ENCODE results near the gene METTL2A.
A peak's percentile ranks its signal among the peaks of the same experiment; 100 is the strongest.
"Not testable (repeated sequence)": the region's sequence is repeated elsewhere in the genome, so short reads cannot be mapped to it uniquely, and the experiment has no call there.

Gene METTL2A

GRCh38 chr17:62444063-62444462 lies 20.4 kb downstream of the METTL2A start:
- no peak overlapping the region for H3K27ac ChIP-seq
- TF ChIP-seq, protein P1, sequence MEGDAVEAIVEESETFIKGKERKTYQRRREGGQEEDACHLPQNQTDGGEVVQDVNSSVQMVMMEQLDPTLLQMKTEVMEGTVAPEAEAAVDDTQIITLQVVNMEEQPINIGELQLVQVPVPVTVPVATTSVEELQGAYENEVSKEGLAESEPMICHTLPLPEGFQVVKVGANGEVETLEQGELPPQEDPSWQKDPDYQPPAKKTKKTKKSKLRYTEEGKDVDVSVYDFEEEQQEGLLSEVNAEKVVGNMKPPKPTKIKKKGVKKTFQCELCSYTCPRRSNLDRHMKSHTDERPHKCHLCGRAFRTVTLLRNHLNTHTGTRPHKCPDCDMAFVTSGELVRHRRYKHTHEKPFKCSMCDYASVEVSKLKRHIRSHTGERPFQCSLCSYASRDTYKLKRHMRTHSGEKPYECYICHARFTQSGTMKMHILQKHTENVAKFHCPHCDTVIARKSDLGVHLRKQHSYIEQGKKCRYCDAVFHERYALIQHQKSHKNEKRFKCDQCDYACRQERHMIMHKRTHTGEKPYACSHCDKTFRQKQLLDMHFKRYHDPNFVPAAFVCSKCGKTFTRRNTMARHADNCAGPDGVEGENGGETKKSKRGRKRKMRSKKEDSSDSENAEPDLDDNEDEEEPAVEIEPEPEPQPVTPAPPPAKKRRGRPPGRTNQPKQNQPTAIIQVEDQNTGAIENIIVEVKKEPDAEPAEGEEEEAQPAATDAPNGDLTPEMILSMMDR (conservative IDR thresholded peaks at IDR 0.05): no peak

DNA sequence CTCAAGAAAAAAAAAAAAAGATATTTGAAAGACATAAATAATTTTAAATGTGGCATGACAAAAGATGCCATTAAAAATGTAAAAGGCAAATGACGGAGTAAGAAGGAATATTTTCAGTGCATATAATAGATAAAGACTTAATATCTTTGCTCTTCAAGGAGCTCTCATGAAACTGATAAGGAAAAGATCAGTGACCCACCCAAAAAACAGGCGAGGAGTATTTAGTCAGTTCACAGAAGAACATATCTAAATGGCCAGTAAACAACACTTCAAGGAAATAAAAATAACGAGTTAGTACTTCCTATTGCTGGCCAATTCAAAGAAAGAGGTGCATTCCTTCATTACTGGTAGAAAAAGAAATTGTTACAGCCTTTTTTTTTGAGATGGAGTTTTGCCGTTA lies 22.1 kb downstream of the METTL2A start:
- H3K27ac ChIP-seq: not testable (repeated sequence)

- not testable (repeated sequence) for H3K27ac ChIP-seq
Measured at GRCh38 chr17:62452195-62452594, 28.5 kb downstream of the METTL2A start.

- not testable (repeated sequence) for H3K27ac ChIP-seq
Measured at GRCh38 chr17:62453041-62453440, 29.3 kb downstream of the METTL2A start.

DNA sequence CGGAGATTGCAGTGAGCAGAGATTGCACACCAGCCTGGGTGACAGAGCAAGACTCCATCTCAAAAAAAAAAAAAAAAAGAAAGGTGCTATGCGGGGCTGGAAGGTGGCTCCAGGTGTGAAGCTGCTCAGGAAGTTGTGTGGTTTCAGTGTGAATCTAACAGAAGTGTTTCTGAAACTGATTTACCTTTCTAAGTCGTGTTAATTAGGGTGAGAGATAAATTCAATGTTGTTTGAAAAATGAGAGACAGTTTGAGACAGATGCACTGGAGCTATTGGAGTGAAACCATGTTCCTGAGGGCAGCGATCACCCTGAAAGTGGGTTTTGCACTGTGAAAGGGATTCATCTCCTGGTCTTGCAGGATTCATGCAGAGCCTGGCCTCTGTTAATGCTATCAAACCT lies 30.0 kb downstream of the METTL2A start:
- not testable (repeated sequence) for H3K27ac ChIP-seq

GRCh38 chr17:62454111-62454510 lies 30.4 kb downstream of the METTL2A start:
- not testable (repeated sequence) for H3K27ac ChIP-seq

- H3K27ac ChIP-seq: no peak overlapping the region
- TF ChIP-seq, protein P1 (conservative IDR thresholded peaks at IDR 0.05): no peak
Measured at GRCh38 chr17:62456016-62456415, 32.3 kb downstream of the METTL2A start.

- H3K27ac ChIP-seq: not testable (repeated sequence)
Measured at GRCh38 chr17:62458483-62458882, 34.8 kb downstream of the METTL2A start.

GRCh38 chr17:62464422-62464821 lies 40.7 kb downstream of the METTL2A start:
- H3K27ac ChIP-seq: not testable (repeated sequence)

- not testable (repeated sequence) for H3K27ac ChIP-seq
Measured at GRCh38 chr17:62465271-62465670, 41.6 kb downstream of the METTL2A start.

GRCh38 chr17:62470666-62471379 lies 47.1 kb downstream of the METTL2A start:
- not testable (repeated sequence) for H3K27ac ChIP-seq

DNA sequence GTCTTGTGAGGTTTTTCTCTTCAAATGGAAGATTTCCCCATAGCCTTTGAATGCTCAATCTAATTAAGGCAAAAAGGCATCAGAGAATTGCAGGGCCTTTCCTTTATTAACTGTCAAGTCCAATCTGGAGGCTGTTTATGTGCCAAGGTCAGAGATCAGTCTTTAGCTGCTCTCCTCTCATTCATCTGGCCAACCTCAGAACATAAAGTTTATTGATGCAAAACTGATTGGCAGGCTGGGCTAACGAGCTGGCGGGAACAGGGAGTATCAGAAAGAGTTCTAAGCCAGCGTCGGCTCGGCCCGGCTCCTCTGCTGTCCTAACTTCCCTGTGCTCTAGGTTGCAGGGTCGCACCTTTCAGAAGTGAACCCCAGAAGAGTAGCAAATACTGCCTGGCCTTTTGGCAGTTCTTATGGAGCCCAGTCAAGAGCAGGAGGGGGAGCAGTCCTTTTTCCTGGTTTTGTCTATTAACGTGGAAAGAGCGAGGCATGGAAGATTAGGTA lies 47.7 kb downstream of the METTL2A start:
- not testable (repeated sequence) for H3K27ac ChIP-seq

DNA sequence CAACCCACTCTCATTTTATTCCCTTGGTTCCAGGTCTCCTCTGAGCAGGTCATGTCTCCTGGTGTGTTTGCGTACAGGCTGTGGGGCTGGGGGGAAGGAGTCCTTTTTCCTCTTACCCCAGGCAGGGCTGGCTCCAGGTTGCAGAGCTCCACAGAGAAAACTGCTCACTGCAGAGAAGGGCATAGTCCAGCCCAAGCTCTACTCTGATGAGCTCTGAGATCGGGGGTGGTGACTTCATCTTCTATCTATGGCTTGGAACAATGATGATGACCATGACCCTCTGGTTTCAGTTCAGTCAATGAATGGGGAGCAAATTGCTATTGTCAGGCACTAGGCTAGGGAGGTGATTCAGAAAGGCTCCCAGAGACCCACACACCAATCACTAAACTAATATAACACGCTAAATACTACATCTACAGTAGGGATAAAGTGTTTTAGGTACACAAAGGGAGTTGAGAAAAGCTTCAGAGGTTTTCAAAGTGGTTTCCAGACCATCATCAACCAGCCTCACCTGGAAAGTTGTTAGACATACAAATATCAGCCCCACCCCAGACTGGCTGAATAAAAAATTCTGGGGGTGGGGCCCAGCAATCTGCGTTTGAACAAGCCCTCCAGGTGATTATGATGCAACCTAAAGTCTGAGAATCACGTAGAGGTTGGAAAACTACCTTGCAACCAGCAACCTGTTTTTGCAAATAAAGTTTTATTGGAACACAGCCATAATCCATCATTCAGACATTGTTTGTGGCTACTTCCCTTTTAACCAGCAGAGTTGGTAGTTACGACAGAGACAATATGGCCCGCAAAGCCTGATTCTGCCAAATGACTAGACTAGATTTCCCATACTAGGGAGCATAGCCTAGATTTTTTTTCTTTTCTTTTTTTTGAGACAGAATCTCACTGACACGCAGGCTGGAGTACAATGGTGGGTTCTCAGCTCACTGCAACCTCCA lies 49.6 kb downstream of the METTL2A start:
- H3K27ac ChIP-seq: not testable (repeated sequence)

DNA sequence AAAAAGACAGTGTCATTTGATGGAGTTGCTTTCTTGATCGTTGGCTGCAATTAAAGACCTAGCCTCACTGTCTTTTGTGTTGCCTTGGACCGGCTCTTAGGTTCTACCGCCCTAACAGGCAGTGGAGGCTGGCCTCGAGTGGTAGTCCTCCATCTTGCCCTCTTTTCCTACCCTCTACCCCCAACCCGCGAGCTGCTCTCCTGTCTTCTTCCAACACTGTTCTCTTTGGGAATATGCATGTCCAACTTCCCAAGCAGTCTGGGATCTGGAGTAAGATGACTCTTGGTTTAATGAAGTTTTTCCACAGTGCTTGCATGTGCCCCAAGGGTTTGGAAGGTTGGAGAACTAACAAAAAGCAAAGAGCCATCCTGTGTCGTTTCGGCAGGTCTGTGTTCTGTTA lies 53.4 kb downstream of the METTL2A start:
- H3K27ac ChIP-seq: peak overlapping the region; percentile 82; the same call in 1 of the 2 replicates

DNA sequence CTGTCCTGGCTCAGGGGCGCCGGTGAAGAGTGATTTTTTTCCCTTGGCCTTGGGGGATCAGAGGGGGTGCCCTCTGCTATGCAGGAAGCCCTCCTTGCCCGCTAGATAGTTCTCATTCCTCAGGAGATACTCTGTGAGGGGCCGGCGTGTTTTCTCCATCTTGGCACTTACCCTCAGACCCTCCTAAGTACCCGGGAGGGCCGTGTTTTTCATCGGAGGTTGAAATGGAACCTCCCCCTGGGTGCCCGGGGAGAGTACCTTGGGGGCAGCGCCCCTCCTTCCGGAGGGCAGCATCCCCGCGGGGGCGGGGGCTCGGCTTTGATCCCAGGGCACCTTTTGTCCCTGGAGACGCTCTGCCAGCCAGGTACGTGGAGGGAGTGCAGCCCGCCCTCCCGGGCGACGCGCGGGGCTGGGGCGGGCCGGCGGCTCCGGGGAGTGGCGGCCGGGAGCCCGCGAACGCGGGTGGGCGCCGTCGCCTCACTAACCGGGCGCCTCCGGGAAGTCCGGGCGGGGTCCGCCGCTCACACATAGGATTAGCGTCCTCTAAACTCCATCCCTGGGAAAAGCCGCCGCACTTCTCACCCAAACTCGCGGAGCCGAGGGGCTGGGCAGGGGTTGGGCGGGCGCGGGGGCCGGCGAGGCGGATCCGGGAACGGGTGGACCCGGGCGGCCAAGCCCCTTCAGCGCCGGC lies 54.2 kb downstream of the METTL2A start:
- H3K27ac ChIP-seq: peak overlapping the region; percentile 82

Measured in VCaP (cell line).